Right lobe of liver (tissue), 6 donors: ENCODE data around the gene OTC. TPM values are rescaled to one million over a fixed set of nuclear protein-coding genes. Genes with fewer than 3 reads are reported as not detected.

Experiments used
- ATAC-seq, 4 donors: fragments of 200-7000 bp; cut with Tn5 transposase; one replicate each; pipeline ENCODE4 v1.9.1; 2020; ENCODE audit warnings: mild to moderate bottlenecking in 4 of 4, moderate library complexity in 4 of 4
- DNase-seq, 3 donors: peaks; one replicate each; pipeline ENCODE4 v3.0.0-alpha.2; 2020
- H3K27ac ChIP-seq, 3 donors: fragments of 200-600 bp; one replicate each; pipeline ENCODE4 v1.8.0; 2022
- H3K27me3 ChIP-seq, 2 donors: fragments of 200-600 bp; one replicate each; pipeline ENCODE4 v1.8.0; 2022
- H3K36me3 ChIP-seq, 4 donors: fragments of 200-600 bp; sonication (generic) in 1 of 4; one replicate each; pipeline versions ENCODE4 v1.5.1 to v1.8.0; 2017 to 2022; ENCODE audit warnings: control low read depth in 1 of 4
- H3K4me1 ChIP-seq, 4 donors: fragments of 200-600 bp; sonication (generic) in 1 of 4; one replicate each; pipeline versions ENCODE4 v1.5.1 to v1.8.0; 2017 to 2022; ENCODE audit warnings: control low read depth in 1 of 4
- H3K4me3 ChIP-seq, 3 donors: fragments of 200-600 bp; one replicate each; pipeline ENCODE4 v1.8.0; 2022
- H3K9me3 ChIP-seq, 4 donors: fragments of 200-600 bp; sonication (generic) in 1 of 4; one replicate each; pipeline versions ENCODE4 v1.5.1 to v1.8.0; 2017 to 2022; ENCODE audit warnings: control low read depth in 1 of 4
- CTCF ChIP-seq, 4 donors: fragments of 200-600 bp in 3 of 4; fragments of 450-650 bp in 1 of 4; IDR thresholded peaks; one replicate each; pipeline versions ENCODE4 v1.5.1 to v1.8.0; 2016 to 2022; ENCODE audit warnings: antibody characterized with exemption in 4 of 4, mild to moderate bottlenecking in 2 of 4
- POLR2A ChIP-seq: fragments of 450-650 bp; IDR thresholded peaks from one replicate; pipeline ENCODE4 v1.6.1; 2017; ENCODE audit warnings: antibody characterized with exemption, mild to moderate bottlenecking
- WGBS: methylation state at CpG from one replicate; pipeline ENCODE4 v1.1.6; 2018; ENCODE audit warnings: low coverage, low lambda C conversion rate; ENCODE audit not compliant: insufficient coverage; ENCODE audit errors: missing lambda C conversion rate; 5-methylcytosine and 5-hydroxymethylcytosine counted together
- intact Hi-C, 2 donors: fragments of 100-400 bp; cut with DNase I; formaldehyde crosslinking; loops; one replicate each; pipeline versions ENCODE4 v1.11.2 to v1.14.1; 2022
- total RNA-seq, 6 experiments: library from RNA; depleted of rRNA in 2 of 6; stranded (reverse); fragments of >200 nt in 2 of 6; fragmentation: NEBNext Ultra II Directional in 3 of 6; extraction: Animal tissue kit (Norgen Biotek cat#: 25700) in 3 of 6; gene quantifications; one replicate each; pipeline versions ENCODE4 v1.1.0 to v1.2.4, GENCODE V29; 2016 to 2023
- donor health status: DM: no; HTN: yes; CAD: no.
- donor health status: DM: no; HTN: no; CAD: no.
- donor health status: DM: no; HTN: no; CAD: no.
- donor health status: DM: no; HTN: yes; CAD: no.
- donor health status: DM: no; HTN: yes; CAD: no.

OTC gene
- total RNA-seq, 6 experiments from 2014 or later = 84.6 to 212 (median 95.5) TPM

- Histone ChIP-seq H3K4me1 (no peaks in the 10 kb centered on the region), H3K27ac (no peak overlapping the region), H3K27me3 (no peaks in the 10 kb centered on the region), H3K4me3 (no peak overlapping the region), H3K36me3 (peaks cover 0 to 34% (median 3%) of the 10 kb centered on the region in 4 donors), H3K9me3 (no peaks in the 10 kb centered on the region)
- TF ChIP-seq CTCF (IDR thresholded peaks at IDR 0.05) = no peak
- ATAC-seq = no peak
- DNase-seq = no peak
- intact Hi-C loops = no loop called here
Measured at GRCh38 chrX:38409289-38409688, 56.9 kb downstream of the OTC start.

- no peaks in the 10 kb centered on the region for H3K36me3 ChIP-seq
- TF ChIP-seq CTCF (IDR thresholded peaks at IDR 0.05) (no peak), POLR2A (no peak)
- no peak for ATAC-seq
- H3K27me3 ChIP-seq = no peaks in the 10 kb centered on the region
- no peaks in the 10 kb centered on the region for H3K9me3 ChIP-seq
- no peaks in the 10 kb centered on the region for H3K4me1 ChIP-seq
- DNase-seq = no peak
- intact Hi-C loops = no loop called here
- no peak overlapping the region for H3K4me3 ChIP-seq
- no peak overlapping the region for H3K27ac ChIP-seq
Measured at GRCh38 chrX:38426785-38427184, 74.4 kb downstream of the OTC start.

GRCh38 chrX:38431525-38431924, 79.1 kb downstream of the OTC start:
- ATAC-seq (no peak), DNase-seq (no peak)
- H3K27ac ChIP-seq = no peak overlapping the region
- H3K4me1 ChIP-seq = no peaks in the 10 kb centered on the region
- H3K9me3 ChIP-seq = no peaks in the 10 kb centered on the region
- peaks cover 0 to 4% of the 10 kb centered on the region in 2 donors for H3K27me3 ChIP-seq
- no peaks in the 10 kb centered on the region for H3K36me3 ChIP-seq
- no peak overlapping the region for H3K4me3 ChIP-seq
- 86% methylated on average over 1 of the region's 1 CpG for WGBS
- TF ChIP-seq CTCF (IDR thresholded peaks at IDR 0.05) = no peak
- no peak for TF ChIP-seq POLR2A
- intact Hi-C loops = no loop called here

- H3K27me3 ChIP-seq = peaks cover 0 to 4% of the 10 kb centered on the region in 2 donors
- H3K27ac ChIP-seq = no peak overlapping the region
- ATAC-seq (peak; percentile 79 to 94 (median 85)), DNase-seq (peak in 1 of 3 donors; percentile 56)
- intact Hi-C loops = no loop called here
- H3K36me3 ChIP-seq = no peaks in the 10 kb centered on the region
- TF ChIP-seq CTCF (IDR thresholded peaks at IDR 0.05) = no peak
- no peak for TF ChIP-seq POLR2A
- no peak overlapping the region for H3K4me3 ChIP-seq
- no peaks in the 10 kb centered on the region for H3K4me1 ChIP-seq
- 17% methylated on average over 1 of the region's 1 CpG for WGBS
- no peaks in the 10 kb centered on the region for H3K9me3 ChIP-seq
Measured at GRCh38 chrX:38435130-38435529, 82.7 kb downstream of the OTC start.

- DNase-seq (no peak), ATAC-seq (no peak)
- no peaks in the 10 kb centered on the region for H3K36me3 ChIP-seq
- H3K27me3 ChIP-seq = peaks cover 0 to 4% of the 10 kb centered on the region in 2 donors
- intact Hi-C loops = no loop called here
- WGBS = 63% methylated on average over 2 of the region's 2 CpGs
- no peaks in the 10 kb centered on the region for H3K4me1 ChIP-seq
- TF ChIP-seq CTCF (IDR thresholded peaks at IDR 0.05) = no peak
- no peak for TF ChIP-seq POLR2A
- H3K9me3 ChIP-seq = no peaks in the 10 kb centered on the region
- H3K27ac ChIP-seq = no peak overlapping the region
- no peak overlapping the region for H3K4me3 ChIP-seq
Measured at GRCh38 chrX:38437093-38437492, 84.7 kb downstream of the OTC start.
